Left lobe of liver (tissue), 2 donors: ENCODE data around the gene CNTRL. TPM values are rescaled to one million over a fixed set of nuclear protein-coding genes. Genes with fewer than 3 reads are reported as not detected.
A peak's percentile ranks its signal among the peaks of the same experiment; 100 is the strongest.
"Not testable (repeated sequence)": the region's sequence is repeated elsewhere in the genome, so short reads cannot be mapped to it uniquely, and the experiment has no call there.

Experiments used
- ATAC-seq: fragments of 200-7000 bp; cut with Tn5 transposase; one replicate; pipeline ENCODE4 v1.9.1; 2020; ENCODE audit warnings: mild to moderate bottlenecking, moderate library complexity
- DNase-seq: peaks from one replicate; pipeline ENCODE4 v3.0.0-alpha.2; 2020; ENCODE audit warnings: low spot score
- total RNA-seq: library from RNA; stranded (reverse); gene quantifications from one replicate; pipeline ENCODE4 v1.2.1, GENCODE V29; 2021
- donor health status: DM: no; HTN: no; CAD: no; lungs with moderate emphysema.
- donor health status: DM: no; HTN: yes; CAD: no.

CNTRL gene, protein sequence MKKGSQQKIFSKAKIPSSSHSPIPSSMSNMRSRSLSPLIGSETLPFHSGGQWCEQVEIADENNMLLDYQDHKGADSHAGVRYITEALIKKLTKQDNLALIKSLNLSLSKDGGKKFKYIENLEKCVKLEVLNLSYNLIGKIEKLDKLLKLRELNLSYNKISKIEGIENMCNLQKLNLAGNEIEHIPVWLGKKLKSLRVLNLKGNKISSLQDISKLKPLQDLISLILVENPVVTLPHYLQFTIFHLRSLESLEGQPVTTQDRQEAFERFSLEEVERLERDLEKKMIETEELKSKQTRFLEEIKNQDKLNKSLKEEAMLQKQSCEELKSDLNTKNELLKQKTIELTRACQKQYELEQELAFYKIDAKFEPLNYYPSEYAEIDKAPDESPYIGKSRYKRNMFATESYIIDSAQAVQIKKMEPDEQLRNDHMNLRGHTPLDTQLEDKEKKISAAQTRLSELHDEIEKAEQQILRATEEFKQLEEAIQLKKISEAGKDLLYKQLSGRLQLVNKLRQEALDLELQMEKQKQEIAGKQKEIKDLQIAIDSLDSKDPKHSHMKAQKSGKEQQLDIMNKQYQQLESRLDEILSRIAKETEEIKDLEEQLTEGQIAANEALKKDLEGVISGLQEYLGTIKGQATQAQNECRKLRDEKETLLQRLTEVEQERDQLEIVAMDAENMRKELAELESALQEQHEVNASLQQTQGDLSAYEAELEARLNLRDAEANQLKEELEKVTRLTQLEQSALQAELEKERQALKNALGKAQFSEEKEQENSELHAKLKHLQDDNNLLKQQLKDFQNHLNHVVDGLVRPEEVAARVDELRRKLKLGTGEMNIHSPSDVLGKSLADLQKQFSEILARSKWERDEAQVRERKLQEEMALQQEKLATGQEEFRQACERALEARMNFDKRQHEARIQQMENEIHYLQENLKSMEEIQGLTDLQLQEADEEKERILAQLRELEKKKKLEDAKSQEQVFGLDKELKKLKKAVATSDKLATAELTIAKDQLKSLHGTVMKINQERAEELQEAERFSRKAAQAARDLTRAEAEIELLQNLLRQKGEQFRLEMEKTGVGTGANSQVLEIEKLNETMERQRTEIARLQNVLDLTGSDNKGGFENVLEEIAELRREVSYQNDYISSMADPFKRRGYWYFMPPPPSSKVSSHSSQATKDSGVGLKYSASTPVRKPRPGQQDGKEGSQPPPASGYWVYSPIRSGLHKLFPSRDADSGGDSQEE (N-terminal part only)
- 3.6 TPM for total RNA-seq

DNA sequence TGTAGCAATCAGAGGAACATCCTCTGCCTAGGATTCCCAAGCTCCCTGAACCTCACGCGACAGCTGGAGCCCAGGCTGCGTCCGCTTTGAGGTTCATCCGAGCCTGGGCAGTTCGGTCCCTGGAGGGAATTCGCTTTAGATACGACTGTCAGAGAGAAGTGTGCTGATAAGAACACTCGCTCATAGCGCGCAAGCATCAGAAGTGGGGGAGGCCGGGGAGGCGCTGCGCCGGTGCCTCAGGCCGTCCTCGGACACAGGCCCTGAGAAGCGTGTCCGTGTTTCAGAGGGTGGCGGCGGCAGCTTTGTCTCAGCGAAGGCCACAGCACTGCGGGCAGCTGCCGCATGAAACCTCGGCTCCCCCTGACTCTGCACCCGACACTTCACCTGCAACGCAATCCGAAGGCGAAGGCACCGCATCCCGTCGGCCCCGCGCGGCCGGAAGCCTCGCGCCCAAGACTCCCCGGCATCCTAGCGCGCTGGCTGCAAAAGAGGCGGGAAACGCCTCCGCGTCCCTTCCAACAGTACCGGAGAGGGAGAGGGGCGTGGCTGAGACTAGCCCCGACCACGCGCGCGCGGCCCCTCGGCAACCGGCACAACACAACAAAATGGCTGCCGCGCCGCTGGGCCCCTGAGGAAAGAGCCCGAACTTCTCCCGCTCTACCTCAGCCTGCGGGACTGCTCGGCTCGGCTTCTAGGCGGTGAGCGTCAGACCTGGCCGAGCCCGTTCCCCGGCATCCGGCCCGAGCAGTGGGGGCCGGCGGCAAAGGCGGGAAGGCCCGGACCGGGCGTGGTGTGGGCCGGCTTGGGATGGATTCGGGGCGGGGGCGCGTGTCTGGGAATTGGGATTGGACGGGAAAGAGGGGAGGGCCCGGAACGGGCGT lies at the start of gene CNTRL:
CNTRL (plus strand) TSS at position 586 of the 881 bp plus-strand sequence. CDS start 13,372 bp downstream, outside the sequence.
- peak; percentile 91 for DNase-seq
- peak; percentile 89 for ATAC-seq

DNA sequence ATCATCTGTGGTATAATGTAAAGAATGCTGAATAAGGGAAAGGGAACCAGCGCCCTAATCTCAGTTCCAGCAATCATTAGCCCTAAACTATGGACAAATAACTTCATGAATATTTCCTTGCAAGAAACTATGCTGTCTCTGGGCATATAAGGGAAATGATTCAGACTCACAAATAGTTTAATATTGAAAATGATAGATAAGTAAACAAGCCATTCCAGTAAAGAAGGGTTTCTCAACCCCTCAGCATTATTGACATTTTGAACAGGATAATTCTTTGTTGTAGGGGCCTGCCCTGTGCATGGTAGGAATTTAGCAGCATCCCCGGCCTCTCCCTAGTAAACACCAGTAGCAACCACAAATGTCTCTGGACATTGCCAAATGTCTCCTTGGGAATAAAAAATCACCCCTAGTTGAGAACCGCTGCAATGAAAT lies 48.5 kb upstream of the CNTRL start:
- ATAC-seq = peak; percentile 6
- DNase-seq = no peak

DNA sequence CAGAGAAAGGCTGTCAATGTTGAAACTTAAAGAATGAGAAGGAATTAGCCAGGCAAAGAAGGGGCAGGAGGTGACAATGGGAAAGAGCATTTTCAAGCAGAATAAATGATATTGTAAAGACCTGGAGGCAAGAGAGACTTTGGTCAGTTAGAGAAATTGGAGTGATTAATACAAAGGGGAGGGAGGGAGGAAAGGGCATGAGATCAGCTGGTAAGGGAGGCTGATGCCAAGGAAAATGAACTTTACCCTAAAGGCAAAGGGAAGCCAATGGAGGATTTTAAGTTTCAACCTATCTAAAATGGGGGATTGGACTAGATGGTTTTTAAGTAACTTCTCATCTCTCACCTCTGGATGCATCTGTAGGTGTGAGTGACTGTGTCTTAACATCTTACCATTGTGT lies 48.0 kb upstream of the CNTRL start:
- ATAC-seq (peak; percentile 91), DNase-seq (no peak)

DNA sequence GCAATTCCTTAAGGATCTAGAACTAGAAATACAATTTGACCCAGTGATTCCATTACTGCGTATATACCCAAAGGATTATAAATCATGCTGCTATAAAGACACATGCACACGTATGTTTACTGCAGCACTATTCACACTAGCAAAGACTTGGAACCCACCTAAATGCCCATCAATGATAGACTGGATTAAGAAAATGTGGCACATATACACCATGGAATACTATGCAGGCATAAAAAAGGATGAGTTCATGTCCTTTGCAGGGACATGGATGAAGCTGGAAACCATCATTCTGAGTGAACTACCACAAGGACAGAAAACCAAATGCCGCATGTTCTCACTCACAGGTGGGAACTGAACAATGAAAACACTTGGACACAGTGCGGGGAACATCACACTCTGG lies 46.5 kb upstream of the CNTRL start:
- not testable (repeated sequence) for ATAC-seq, DNase-seq

DNA sequence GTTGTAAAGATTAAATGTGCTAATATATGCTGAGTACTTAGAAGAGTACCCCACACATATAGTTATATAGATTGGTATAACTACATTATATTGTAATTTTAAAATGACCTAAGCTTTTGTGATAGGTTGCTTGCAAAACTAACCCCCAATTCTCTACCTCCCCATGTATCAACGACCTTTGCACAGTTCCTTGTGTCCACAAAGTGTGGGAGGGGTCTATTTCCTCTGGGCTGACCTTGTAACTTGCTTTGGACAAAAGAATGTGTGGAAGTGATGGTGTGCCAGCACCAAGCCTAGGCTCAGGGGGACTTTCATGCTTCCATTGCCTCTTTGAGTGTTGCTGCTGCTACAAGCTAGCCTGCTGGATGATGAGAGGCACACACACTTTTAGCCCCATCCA lies 45.3 kb upstream of the CNTRL start:
- DNase-seq (no peak), ATAC-seq (peak; percentile 41)

DNA sequence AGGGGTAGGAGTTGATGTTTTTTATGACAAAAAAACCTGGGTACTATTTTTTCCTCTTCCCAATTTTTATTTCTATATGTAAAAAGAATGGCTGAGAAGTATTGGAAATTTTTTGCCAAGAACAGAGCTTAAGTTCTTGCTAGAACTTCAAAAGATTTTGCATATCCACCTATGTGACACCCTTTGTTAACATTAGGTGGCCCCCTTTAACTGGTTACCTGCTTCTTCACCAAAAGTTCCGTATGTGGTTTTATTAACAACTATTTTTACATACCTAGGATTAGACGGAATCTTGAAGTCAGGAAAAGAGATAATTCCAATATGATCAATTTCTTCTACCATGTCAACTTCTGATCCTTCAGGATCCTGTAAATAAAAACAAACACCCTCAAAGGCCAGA lies 40.2 kb upstream of the CNTRL start:
- DNase-seq = no peak

DNA sequence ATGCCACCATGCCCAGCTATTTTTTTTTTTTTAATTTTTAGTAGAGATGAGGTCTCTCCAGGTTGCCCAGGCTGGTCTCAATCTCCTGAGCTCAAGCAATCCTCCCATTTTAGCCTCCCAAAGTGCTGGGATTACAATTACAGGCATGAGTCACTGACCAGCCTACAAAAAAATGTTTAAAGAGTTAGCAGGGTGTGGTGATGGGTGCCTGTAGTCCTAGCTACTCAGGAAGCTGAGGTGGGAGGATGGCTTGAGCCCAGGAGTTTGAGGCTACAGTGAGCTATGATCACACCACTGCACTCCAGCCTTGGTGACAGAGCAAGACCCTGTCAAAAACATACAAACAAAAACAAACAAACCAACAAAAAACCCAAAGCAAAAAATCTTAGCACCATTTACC lies 39.0 kb upstream of the CNTRL start:
- ATAC-seq, DNase-seq: not testable (repeated sequence)

More for the DNA sequence above, 40.2 kb upstream of the CNTRL start:
- no peak for ATAC-seq

DNA sequence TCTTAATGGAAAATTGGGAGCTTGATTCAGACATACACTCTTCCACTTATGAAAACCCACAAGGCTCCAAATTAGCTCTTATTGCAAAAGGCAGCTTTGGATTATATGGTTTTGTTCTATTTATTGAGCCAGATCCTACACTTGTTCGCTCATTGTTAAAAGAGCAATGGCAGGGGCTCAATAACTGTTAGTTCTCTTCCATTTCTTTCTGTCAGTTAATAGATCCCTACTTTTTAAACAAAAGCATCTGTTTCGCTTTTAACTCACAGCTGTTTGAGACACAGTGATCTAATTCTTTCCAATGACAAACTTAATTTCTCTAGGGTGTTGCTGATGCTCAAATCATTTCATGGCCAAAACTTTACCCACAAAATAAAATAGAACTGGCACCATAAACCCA lies 36.4 kb upstream of the CNTRL start:
- ATAC-seq (no peak), DNase-seq (no peak)

DNA sequence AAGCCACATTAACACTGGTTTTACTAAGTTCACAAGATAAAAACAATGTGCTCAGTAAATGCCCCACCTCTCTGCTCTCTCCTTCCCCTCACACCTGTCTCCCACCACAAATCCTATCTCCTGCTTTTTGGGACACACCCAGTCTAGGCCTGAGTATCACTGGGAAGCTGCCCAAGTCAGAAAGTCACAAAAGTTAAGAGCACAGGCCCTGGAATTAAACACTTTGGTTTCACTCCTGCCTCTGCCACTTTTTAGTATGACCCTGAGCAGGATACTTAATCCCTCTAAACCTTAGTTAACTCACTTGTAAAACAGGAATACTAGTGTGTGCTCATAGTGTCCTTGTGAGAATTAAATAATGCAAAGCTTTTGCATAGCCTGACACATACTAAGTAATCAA lies 36.0 kb upstream of the CNTRL start:
- peak; percentile 41 for ATAC-seq
- DNase-seq = no peak

DNA sequence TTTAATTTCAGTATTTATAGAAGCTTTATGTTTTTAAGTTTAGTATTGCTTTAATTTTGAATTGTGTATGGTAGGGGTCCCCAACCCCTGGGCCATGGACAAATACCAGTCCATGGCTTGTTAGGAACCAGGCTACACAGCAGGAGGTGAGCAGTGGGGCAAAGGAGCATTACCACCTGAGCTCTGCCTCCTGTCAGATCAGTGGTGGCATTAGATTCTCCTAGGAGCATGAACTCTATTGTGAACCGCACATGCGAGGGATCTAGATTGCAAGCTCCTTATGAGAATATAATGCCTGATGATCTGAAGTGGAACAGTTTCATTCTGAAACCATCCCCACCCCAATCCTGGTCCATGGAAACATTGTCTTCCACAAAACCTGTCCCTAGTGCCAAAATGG lies 26.6 kb upstream of the CNTRL start:
- ATAC-seq = peak; percentile 29
- DNase-seq = no peak

DNA sequence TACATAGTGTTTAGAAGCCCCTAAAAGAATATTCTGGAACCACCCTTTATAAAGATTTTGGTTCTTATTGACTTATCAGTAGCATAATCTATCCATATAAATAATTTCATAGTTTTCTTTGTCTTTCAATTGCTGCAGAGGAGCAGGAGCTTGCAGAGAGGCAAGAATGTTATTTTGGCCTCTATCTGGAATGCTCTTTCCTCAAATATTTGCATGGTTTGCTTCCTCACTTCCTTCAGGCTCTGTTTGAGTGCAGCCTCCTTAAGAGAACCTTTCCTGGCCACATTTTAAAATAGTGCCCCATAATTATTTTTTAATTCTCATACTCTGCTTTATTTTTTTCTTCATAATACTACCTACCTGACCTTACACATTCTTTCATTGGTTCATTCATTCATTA lies 26.1 kb upstream of the CNTRL start:
- ATAC-seq (no peak), DNase-seq (no peak)

DNA sequence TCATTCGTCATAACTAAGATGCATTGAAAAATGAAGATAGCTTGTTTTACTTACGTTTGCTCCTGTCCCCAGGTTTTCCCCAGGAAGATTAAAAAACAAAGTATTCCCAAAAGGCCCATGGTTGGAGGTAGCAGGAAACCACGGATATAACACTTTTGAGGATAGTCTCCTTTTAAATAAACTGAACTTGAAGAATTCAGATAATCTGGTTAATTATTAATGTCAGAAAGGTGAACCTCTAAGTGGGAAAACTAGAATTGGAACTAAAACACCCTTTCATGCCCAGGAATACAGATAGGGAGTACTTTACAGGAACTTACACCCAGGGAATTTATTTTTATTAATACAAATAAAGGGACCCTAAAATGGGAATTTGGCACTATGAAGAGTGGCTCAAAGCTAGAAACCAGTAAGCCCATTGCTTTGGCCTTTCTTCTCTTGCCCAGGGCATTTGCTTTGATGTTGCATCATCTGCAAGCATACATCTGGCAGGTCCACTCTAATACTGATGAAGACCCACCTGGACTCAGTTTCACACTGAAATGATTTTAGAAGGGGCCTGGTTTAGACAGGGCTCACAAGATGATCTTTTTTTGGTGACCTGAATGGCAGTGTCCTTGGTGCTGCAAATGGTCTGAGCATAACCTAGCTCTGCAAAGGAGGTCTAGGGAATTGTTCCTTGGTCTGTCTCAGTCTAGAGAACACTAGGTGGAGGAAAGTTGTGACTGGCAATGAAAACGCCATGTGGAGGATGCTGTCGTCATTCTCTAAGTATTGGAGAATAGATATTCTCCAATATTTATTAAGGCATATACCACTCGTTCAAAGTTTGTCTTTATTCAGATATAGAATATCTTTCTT lies 24.4 kb upstream of the CNTRL start, which contains the start of gene C5:
C5 (minus strand) TSS at position 148 of the 861 bp plus-strand sequence; CDS start at position 119, 29 bp downstream.
- DNase-seq (no peak), ATAC-seq (peak; percentile 53)

DNA sequence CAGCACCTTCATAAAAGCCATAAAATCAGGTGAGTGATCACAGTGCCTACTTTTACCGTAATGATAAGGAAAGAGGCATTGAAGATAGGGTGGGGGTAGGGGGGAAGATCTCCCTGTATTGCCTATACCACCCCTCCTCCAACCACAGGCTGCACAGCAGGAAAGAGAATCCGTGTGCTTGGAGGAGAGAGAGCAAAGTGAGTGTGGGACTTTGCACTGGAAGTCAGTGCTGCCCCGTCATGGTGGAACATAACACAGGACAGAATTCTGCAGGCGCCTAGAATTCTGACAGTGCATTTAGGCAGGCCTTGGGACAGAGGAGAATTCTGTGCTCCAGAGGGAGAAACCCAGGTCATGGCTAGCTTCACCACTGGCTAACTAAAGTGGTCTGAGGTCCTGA lies 21.2 kb upstream of the CNTRL start:
- peak; percentile 72 for ATAC-seq

DNA sequence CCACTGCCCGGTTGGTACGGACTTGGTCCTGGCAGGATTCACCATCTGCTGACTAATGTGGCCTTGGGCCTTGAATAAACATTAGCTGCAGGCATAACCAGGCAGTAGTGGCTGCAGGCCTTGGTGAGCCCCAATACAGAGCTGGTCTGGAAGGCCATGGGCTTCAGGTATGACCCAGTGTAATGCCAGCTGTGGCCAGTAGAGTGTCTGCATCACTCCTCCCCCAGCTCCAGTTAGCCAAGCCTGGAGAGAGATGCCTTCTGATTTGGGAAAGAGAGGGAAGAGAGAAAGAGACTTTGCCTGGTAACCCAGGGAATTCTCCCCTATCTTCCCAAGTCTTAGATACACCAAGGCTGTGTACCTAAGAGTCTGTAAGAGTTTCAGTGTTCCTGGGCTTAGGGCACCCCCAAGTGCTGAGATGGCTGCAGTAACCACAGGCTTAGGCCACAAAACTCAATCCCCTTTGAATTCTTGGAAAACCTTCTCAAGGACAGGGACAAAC lies 19.1 kb upstream of the CNTRL start:
- DNase-seq = peak; percentile 73
- peak; percentile 76 for ATAC-seq

More for the DNA sequence above, 21.2 kb upstream of the CNTRL start:
- peak; percentile 74 for DNase-seq

DNA sequence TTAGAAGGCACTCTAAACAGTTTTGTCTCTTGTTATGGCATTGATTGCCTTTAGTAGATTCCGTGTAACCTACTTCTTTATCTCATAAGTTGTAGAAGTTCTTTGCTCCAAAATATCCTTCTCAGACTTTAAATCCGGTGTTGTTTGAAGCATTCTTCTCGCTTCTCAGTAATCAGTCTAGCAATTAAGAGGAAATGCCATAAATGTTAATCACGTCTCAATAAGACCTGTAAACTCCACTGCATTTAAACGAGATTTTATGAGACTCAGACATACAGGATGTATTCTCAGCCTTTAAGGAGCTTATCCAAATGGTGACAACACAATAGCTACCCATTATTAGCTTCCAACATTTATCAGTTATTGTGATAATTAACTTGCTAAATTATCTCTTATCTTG lies 16.9 kb upstream of the CNTRL start:
- ATAC-seq = no peak

DNA sequence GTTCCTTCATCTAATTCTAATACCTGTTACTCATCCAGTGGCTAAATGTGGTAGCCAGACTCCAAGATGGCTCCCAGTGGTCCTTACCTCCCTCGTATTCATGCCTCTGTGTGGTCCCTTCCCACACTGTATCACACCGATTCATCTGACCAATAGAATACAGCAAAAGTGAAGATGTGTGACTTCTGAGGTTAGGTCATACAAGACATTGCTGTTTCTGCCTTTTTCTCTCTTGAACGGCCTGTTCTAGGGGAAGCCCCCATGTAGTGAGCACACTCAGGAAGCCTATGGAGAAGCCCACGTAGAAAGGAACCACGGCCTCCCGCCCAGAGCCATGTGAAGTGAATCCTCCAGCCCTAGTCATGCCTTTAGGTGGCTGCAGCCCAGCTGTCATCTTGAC lies 15.2 kb upstream of the CNTRL start:
- ATAC-seq (no peak), DNase-seq (no peak)

More for the DNA sequence above, 16.9 kb upstream of the CNTRL start:
- DNase-seq = no peak

DNA sequence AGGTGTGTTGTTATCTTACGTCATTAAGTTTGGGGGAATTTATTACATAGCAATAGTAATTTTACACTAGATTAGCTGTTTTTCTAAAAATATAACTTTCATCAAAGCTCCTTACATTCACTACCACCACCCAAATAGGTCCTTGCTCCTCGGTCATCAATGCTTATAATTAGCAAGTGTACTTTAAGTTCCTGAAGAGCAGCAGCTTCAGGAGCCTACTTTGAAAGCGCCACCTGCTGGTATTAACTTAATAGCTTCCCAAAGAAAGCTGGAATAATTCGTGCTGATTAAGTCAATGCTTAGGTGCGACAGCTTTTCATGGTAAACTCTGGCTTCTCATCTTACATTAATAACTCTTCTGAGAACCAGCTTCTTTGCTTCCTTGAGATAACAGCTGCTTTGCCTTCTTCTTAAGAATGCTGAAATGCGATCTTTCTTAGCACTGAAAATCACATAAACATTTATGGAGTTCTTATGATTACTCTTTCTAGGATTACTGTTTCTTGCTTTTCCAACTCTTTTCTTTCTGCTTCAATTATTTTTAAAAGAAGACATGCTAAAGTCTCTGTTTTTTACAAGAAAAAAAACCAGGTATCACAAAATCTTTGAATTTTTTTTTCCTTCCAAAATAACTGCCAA lies 14.6 kb upstream of the CNTRL start:
- peak; percentile 72 for ATAC-seq

DNA sequence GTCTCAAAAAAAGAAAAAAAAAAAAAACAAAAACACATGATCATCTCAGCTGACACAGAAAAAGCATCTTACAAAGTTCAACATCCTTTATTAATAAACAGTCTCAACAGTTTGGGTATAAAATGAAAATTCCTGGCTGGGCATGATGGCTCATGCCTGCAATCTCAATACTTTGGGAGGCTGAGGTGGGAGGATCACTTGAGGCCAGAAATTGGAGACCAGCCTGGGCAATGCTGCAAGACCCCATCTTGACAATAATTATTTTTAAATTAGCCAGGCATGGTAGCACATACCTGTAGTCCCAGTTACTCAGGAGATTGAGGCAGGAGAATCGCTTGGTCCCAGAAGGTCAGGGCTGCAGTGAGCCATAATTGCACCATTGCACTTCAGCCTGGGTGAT lies 7.9 kb upstream of the CNTRL start:
- DNase-seq (no peak), ATAC-seq (no peak)

More for the DNA sequence above, 14.6 kb upstream of the CNTRL start:
- DNase-seq = no peak
